ENCODE results near the gene UBA5.

DNA sequence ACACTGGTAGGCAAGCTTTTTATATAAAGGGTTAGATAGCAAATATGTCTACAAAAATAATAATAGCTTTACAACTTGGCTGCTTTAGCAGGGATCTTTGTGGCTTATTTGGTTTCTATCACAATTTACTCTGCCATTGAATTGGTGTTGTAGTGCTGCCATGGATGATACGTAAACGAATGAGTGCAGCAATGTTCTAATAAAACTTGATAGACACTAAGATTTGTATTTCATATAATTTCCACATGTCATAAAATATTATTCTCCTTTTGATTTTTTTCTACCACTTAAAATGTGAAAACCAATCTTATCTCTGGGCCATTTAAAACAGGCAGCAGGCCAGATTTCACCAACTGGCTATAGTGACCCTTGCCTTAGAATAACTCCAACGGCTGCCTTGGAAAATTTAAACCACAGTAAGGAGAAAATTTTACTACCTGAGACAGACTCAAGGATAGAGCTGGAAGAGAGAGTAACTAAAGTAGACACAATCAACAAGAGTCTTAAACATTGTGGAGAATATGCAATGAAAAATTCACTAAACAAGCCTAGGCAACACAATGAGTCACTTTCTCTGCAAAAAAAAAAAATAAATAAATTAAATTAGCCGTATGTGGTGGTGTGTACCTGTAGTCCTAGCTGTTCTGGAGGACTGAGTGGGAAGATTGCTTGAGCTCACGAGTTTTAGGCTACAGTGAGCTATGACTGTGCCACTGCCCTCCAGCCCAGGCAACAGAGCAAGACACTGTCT, 54.0 kb downstream of the UBA5 start:
- TF ChIP-seq, protein P1, sequence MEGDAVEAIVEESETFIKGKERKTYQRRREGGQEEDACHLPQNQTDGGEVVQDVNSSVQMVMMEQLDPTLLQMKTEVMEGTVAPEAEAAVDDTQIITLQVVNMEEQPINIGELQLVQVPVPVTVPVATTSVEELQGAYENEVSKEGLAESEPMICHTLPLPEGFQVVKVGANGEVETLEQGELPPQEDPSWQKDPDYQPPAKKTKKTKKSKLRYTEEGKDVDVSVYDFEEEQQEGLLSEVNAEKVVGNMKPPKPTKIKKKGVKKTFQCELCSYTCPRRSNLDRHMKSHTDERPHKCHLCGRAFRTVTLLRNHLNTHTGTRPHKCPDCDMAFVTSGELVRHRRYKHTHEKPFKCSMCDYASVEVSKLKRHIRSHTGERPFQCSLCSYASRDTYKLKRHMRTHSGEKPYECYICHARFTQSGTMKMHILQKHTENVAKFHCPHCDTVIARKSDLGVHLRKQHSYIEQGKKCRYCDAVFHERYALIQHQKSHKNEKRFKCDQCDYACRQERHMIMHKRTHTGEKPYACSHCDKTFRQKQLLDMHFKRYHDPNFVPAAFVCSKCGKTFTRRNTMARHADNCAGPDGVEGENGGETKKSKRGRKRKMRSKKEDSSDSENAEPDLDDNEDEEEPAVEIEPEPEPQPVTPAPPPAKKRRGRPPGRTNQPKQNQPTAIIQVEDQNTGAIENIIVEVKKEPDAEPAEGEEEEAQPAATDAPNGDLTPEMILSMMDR (IDR thresholded peaks at IDR 0.05; ENCODE audit: low read depth, low read length, missing input control) = no peak
- TF ChIP-seq, protein P2, sequence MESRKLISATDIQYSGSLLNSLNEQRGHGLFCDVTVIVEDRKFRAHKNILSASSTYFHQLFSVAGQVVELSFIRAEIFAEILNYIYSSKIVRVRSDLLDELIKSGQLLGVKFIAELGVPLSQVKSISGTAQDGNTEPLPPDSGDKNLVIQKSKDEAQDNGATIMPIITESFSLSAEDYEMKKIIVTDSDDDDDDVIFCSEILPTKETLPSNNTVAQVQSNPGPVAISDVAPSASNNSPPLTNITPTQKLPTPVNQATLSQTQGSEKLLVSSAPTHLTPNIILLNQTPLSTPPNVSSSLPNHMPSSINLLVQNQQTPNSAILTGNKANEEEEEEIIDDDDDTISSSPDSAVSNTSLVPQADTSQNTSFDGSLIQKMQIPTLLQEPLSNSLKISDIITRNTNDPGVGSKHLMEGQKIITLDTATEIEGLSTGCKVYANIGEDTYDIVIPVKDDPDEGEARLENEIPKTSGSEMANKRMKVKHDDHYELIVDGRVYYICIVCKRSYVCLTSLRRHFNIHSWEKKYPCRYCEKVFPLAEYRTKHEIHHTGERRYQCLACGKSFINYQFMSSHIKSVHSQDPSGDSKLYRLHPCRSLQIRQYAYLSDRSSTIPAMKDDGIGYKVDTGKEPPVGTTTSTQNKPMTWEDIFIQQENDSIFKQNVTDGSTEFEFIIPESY (IDR thresholded peaks at IDR 0.05) = no peak
- no peak for TF ChIP-seq SP1 (IDR thresholded peaks at IDR 0.05)

All from liver (tissue), 3 donors.